Measurements from ENCODE around the gene THSD7A.

THSD7A gene

DNA sequence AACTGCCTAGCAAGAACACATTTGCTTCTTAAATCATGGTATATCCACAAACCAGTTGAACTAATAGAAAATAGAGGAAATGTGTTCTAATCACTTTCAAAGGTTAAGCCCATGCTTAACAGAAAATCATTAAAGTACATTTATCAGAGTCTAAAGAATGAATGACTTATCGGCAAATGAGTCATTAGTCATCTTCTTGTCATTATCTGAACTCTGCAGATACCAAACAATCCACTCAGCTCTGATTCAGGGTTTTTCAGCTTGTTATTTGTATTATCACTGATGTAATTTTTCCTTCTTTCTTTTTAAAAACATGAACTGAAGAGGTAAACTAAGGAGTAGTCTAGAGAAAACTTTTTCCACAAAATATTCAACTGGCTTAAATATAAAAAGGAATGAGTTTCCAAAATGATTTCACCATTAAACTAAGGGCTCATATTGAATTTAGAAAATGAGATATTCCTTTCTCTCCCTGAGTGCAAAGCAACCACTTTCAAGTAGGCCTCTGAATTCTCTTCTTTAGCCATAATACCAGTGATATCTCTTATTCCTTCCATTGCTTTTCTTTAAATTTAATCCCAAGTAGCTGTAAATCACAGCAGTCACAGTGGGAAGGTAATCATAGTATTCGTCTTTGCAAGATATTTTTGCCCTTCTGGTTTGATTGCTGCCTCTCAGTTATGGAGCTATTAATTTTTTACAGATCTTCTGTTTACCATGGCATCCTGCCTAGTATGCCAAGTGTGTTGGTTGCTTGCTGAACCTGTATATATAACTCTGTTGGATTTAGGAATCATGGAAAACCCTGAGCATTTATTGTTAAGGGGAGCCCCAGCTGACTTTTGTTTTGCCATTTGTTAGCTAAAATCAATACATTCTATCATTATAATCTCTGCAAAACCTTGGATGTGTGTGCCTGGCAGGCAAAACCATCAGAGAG lies 125.1 kb downstream of the THSD7A start:
- no peak for DNase-seq (ENCODE audit: low read depth)

DNA sequence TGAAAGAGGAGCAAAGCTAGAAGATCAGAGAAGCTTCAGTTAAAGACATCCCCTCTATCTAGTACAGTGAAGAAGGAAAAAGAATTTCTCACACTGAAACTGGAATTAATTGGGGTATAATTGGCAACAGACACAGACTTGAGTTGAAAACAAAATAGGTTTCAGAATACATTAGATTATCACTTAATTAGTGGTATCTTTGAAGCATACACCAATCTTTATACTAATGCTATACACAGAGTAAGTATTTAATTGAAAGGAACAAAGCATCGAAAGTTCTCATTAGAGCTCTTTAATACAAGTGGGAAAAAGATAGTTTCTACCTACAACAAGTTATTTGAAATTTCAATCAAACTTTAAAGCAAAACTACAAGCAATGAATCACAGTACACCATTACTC lies 128.2 kb downstream of the THSD7A start:
- no peak for DNase-seq (ENCODE audit: low read depth)

DNA sequence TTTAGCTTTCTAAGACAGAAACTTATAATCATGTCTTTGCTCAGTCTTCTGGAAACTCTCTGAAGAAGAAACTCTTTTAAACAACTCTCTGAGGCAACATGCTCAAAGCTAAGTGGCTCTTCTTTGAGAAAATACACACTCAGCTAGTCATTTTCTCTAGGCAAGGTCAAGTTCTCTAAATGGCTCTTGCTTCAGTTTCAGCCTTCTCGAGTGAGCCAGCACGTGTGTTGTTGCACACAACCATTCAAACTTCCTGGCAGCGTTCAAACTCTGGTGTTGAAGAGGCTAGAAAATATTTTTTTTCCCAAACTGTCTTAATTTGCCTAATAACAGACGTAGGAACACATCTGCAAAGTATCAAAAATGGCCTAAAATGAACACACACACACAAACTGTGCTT lies 129.1 kb downstream of the THSD7A start:
- no peak for DNase-seq (ENCODE audit: low read depth)

DNA sequence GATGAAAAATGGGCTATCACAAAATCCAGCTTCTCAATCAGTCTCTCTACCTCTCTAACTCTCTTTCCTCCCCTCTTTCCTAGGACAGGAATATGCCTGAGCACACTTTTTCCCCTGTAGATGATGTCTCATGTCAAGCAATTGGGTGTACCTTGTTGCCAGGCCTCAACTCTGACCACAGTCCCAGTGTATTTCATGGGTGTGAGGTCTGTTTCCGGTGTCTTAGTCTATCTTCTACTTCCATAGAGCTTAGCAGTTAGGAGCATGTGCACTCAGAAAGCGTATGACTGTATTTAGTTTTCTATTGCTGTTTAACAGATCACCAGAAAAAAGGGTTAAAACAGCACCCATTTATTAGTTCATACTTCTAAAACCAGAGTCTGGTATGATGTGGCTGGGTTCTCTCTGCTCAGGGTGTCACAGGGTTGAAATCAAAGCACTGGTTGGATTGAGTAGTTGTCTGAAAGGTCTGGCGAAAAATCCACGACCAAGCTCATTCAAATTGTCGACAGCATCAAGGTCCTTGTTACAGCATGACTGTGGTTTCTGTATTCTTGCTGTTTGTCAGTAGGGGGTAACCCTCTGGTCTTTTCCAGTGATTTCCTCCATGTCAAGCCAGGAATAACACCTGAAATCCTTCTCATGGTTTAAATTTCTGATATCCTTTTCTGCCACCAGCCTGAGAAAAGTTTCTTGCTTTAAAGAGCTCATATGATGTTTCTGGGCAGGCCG lies 130.0 kb downstream of the THSD7A start:
- DNase-seq (ENCODE audit: low read depth), result no peak

DNA sequence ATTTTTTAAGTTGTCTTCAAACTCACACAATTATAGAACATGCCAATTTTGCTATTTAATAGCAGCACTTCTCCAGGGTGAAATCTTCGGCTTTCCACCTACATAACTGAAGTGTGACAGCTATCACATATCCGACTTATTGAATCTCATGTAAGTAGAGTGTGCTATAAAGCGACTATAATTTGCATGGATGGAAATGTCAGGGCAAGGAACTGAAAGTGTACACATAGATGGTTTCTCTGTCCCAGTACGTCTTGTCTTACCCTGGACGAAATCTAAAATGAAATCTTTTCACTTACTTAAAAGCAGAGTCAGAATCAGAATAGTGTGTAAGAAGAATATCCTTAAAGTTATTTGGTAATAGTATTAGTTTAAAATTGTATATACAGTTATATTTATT lies 132.3 kb downstream of the THSD7A start:
- no peak for DNase-seq (ENCODE audit: low read depth)

DNA sequence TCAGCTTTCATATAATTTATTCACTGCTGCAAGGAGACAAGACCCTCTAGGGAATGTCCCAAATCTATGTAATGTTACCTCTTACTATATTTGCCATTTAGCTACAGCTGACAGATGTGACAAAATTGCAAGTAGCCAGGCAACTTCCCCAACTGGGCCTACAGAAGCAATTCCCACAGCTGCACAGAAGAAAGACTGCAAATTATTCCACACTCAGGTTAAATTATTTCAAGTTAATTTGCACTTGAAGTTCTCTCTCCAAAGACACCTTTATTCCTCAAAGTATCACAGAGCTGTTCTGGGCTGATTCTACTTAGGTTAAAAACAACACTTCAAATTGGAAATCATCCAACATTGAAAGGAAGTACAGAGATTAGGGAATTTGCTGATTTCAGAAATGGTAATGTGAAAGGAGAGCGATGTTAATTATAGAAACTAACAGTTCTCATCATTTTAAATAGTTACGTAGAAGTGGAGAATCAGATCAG lies 133.6 kb downstream of the THSD7A start:
- DNase-seq (ENCODE audit: low read depth), result no peak

DNA sequence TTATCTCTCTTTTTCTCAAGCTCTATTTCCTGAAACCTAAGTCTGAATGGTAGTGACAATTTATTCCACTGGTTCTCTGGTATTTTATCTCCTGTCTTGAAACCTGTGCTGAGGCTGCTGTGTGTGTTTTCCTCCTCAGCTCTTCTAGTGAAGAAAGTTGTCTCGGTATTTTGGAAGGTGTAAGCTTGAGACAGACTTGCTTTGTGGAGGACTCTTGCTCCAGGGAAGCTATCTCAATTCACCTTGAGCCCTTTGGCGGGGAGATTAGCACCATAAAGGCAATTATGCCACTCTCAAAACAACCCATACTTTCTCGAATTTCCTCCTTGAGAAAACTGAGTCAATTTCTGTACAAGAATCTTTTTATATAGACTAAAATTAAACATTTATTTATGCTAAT lies 141.6 kb downstream of the THSD7A start:
- DNase-seq (ENCODE audit: low read depth), result no peak

DNA sequence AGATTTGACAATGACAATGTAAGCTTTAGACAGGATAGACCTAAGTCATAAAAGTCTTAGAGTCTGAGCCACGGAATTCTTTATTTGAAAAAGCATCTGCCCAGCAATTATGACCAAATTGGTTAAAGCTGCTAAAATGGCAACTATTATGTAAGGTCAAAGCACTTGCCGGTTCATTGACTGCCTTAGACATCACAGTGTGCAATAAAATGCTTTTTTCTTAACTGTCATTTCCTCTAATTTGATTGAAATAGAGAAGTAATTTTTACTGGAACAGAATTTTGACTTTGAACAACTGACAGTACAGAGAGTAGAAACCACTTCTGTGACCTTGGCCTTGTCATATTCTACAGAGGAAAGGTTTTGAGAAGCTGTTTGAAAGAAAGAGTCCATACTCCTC lies 142.9 kb downstream of the THSD7A start:
- no peak for DNase-seq (ENCODE audit: low read depth)

DNA sequence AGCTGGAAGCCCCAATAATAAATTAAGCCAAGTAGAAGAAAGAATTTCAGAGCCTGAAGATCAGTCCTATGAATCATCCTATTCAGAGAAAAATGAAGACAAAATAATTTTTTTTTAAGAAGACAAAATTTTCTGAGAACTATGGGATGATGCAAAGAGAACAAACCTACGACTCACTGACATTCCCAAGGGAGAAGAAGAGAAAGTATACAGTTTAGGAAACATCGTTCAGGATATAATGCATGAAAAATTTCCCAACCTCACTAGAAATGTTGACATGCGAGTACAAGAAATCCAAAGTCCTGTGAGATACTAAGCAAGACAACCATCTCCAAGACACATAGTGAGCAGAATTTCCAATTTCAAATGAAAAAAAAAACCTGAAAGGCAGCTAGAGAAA lies 150.5 kb downstream of the THSD7A start:
- DNase-seq (ENCODE audit: low read depth), result no peak

DNA sequence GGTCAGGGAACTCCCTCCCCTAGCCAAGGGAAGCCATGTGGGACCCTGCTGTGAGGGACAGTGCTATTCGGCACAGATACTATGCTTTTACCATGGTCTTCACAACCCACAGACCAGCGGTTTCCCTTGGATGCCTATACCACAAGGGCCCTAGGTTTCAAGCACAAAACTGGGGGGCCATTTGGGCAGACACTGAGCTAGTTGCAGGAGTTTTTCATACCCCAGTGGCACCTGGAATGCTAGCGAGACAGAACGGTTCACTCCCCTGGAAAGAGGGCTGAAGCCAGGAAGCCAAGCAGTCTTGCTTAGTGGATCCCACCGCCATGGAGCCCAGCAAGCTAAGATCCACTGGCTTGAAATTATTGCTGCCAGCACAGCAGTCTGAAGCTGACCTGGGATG lies 156.8 kb downstream of the THSD7A start:
- no peak for DNase-seq (ENCODE audit: low read depth)

DNA sequence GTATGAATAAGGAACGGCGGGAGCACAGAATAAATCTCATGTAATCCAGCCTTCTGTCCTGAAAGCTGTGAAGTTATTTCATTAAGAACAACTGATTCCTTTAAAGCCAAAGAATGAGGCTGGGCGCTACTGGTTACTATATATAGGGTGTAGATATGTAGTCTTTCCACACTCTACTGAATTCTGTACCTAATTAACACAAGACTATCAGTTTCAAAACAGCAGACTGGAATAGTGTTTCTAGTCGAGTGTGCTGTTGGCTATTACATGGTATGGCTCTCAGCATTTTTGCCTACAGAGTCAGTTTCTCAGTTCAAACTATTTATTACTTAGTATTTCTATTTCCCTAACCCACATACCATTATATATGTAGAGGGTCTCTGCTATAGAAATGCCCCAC lies 163.3 kb downstream of the THSD7A start:
- no peak for DNase-seq (ENCODE audit: low read depth)

DNA sequence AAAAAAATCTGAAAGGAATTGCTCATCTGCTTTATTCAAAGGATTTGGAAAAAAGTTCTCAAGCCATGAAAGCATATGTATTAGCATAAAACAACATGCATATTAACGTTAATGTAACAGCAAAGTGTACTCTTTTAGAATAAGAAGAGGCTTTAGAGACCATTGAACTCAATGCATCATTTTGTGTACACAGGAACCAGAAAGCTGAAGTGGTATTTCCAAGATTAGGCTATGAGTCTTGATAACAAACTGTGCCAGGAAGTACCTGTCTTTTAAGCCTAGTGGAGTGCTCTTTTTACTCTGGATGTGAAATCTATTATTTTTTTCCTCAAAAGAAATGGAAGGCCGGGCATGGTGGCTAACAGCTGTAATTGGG lies 164.2 kb downstream of the THSD7A start:
- no peak for DNase-seq (ENCODE audit: low read depth)

DNA sequence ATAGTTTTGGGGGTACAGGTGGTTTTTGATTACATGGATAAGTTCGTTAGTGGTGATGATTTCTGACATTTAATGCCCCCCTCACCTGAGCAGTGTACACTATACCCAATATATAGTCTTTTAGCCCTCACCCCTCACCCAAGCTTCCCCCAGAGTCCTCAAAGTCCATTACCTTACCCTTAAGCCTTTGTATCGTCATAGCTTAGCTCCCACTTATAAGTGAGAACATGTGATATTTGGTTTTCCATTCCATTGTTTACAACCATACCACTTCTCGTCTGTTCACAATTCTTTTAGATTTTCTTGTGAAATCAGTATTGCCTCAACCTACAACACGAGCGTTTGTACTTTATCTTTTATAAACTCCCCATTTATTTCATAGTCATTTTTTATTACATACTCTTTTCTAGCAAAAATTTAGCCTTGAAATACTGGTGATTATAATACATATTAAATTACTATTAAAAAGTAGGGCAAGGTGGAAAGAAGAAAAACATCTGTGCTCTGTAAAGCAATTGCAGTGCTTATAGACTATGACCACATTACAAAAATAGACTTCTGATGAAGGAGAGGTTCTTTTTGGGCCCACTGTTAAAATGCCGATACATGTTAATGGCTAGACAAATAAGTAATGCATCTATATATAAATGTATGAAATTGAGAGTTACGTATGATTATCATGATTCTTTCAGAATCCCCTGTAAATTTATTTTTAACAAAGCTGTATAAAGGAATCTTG lies 164.8 kb downstream of the THSD7A start:
- no peak for DNase-seq (ENCODE audit: low read depth)

DNA sequence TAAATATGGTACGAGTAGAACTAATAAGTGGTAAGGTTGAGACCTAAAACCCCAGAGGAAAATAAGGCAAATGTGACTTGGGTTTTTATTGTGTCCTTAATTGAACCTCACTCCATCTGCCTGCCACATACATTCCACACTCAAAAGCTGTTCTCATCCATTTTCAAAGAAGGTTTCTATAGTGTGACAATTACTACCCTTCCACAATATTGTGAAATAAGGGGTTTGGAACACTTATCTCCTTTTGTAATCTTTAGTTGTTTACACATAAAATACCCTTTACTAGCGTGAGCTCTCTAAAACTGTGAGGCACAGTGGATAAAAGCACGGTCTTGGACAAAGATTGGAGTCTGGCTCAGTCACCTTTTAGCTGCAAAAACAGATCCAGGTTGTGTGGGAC lies 166.6 kb downstream of the THSD7A start:
- DNase-seq (ENCODE audit: low read depth), result no peak

DNA sequence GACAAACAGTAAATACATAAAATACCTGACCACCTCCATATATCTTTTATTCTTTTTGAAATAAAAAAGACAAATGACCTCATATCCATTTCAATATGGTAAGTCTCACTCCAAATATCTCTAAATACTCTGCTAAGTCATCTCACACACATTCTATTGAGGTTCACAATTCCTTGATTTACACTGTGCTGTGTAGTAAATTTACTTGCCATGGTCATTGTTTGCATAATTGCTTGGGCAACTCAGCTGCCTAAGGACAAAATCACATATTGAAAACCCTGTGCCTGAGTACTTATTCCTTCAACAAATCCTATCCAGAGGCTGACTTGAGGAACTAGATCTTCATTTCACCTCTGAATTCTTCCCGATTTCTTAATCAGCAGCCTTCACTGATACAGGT lies 176.4 kb downstream of the THSD7A start:
- no peak for DNase-seq (ENCODE audit: low read depth)

DNA sequence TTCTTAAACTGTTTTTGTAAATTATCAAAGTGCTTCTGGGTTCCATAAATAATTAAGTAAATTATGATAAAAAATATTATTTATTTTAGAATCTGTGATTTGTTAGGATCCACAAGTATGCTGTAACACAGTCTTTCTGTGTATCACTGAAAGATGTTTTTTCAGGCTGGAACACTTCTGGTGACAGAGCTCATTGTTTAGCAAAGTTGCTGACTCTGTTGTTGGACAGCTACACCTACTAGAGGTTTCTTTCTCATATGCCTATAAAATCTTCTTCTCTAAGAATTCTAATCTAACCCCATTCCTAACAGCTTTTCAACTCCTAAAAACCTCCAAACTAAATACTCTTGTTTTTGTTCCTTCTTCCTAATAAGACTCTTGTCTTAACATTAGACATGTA lies 176.8 kb downstream of the THSD7A start:
- no peak for DNase-seq (ENCODE audit: low read depth)

DNA sequence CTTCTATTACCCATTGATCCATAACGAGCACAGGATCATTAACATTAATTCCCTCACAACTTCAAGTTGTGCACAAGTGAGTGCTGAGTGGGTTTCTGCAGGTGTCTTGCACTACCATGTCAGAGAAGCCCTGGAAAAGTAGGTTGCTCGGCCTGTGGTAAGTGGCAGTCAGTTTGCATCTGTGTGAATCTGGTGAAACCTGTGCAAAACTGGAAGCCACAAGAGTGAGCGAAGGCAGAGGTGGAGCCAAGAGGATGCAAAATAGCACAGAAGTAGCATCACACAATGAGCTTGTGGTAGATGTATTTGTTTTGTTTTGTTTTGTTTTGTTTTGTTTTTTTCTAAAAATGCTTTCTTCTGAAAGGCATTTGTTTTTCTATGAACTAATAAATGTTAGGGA lies 181.5 kb downstream of the THSD7A start:
- no peak for DNase-seq (ENCODE audit: low read depth)

DNA sequence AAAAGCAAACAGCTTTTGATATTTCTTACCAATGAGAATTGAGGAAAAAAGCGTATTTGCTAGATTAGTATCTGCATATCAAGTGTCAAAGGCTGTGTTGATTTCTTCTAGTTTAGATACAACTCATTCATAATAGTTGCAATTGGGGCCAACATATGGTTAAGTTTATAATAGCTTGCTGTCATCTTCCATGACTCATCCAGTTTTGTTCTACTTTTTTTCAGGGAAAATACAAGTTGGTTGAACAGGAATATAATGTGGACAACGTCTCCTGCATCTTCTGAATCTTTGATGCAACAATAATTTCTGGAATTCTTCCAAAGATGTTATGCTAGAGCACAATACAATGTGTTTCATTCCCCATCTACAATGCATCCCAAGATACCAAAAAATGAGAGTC lies 182.0 kb downstream of the THSD7A start:
- no peak for DNase-seq (ENCODE audit: low read depth)

DNA sequence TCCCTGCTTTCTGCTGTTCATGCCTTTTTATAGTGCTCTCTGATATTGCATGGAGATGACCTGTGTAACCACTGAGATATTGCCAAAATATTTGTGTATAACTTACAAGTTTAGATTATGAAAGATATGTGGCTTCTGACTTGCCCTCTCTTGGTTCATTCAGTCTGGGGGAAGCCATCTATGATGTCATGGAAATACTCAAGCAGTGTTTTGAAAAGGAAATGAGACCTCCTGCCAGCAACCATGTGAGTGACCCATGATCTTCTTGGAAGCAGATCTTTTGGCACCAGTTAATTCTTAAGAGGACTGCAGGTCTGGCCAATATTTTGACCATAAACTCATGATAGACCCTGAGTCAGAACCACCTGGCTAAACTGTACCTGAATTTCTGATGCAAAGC lies 183.0 kb downstream of the THSD7A start:
- no peak for DNase-seq (ENCODE audit: low read depth)

DNA sequence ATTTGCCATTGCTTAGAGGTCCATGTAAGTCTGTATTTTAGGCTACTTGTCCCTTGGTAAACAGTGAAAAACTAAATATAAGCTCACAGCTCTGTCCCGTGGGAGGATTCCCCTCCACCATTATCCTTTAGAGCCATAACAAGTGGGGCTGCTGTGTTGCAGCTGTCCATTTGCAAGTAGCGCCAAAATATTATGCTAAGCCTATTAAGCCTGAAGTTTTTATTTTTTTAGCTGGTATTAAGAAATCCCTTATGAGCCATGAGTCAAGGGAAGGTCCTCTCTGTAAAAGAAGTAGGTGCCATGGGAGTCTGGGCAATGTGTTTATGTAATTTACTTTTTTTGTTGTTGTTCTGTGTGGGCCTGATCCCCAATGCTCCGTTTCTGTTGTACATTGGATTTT lies 183.9 kb downstream of the THSD7A start:
- no peak for DNase-seq (ENCODE audit: low read depth)

DNA sequence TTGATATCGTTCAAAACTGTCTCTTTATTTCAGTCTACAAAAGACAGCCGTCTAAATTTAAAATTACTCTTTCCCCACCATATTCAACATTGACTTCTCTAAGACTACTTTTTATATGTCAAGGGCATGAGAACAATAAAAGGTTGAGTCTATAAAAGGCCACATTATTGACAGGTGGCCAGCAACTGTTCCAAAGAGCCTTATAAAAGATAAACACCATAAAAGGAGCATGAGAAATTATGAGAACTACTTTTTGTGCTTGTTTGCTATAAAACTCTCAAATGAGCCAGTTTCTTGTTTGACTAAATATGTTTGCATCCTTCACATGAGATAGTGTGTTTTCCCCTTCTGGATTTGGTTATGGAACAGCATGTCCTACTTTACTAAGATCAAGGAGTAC lies 189.2 kb downstream of the THSD7A start:
- no peak for DNase-seq (ENCODE audit: low read depth)

DNA sequence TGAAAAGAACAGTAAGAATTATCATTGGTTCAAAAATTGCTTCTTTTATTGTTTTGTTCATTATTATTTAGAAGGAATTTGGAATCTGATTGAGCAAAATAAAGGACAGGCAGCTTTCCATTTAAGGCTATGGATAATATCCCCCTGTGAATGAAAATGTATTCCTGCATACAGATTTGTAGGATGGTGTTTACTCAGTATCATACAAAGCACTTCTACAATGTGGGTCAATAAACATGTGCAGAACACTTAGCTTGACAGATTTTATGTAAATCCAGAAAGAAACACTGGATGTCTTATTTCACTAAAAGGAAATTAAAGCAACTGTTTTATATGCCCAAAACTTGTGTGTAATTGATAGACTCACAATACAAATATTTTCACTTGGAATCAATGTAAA lies 189.7 kb downstream of the THSD7A start:
- no peak for DNase-seq (ENCODE audit: low read depth)
